GM18951 (cell line): Measurements from ENCODE around the gene RIPPLY3.
"Not testable (repeated sequence)": the region's sequence is repeated elsewhere in the genome, so short reads cannot be mapped to it uniquely, and the experiment has no call there.

ENCODE experiments used
- POLR2A ChIP-seq: IDR thresholded peaks from 4 replicates; pipeline ENCODE4 v1.6.1; 2011; ENCODE audit warnings: mild to moderate bottlenecking; ENCODE audit not compliant: insufficient read length, insufficient read depth; ENCODE audit errors: extremely low read depth
- in situ Hi-C: fragments of 300-500 bp; cut with MboI; formaldehyde crosslinking; loops from one replicate; pipeline ENCODE4 v1.12.0; 2022; ENCODE audit warnings: low sequenced_read_pairs, mixed read lengths, inconsistent platforms; ENCODE audit not compliant: unreplicated experiment

Gene RIPPLY3

GRCh38 chr21:36989699-36990507 lies 16.6 kb upstream of the RIPPLY3 start:
- in situ Hi-C loops = no loop called here

GRCh38 chr21:36990508-36991205 lies 15.8 kb upstream of the RIPPLY3 start:
- TF ChIP-seq POLR2A = no peak
- in situ Hi-C loops = no loop called here

More at GRCh38 chr21:36989699-36990507, 16.6 kb upstream of the RIPPLY3 start:
- peak; percentile 79 for TF ChIP-seq POLR2A

- TF ChIP-seq POLR2A = no peak
- in situ Hi-C loops = no loop called here
Measured at GRCh38 chr21:36992671-36993070, 13.8 kb upstream of the RIPPLY3 start.

DNA sequence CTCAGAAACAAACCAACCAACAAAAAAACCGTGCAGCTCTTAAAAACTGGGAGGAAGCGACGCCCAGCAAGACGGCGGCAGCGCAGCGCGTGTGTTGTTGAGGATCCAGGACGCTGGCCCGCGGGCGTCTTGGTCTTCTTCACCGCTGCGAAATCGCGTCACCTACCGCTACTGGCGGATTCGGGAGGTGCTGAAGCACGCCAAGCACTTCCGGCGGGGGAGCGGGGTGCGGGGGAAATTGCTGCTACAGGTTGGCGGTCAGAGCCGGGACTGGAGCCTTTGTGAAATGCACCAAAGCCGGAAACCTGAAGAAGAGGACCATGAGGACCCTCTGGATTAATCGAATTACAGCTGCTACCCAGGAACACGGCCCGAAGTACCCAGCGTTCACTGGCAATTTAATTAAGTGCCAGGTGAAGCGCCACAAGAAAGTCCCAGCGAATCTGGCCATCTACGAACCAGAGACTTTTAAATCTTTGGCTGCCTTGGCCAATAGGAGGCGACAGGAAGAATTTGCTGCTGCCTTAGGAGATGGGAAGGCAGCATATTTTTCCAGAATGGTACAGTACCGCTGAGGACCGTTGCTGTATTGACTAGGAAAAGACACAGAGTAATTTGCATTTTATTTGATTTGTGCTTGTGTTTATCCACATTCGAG lies 11.9 kb upstream of the RIPPLY3 start:
- no peak for TF ChIP-seq POLR2A
- in situ Hi-C loops = no loop called here

DNA sequence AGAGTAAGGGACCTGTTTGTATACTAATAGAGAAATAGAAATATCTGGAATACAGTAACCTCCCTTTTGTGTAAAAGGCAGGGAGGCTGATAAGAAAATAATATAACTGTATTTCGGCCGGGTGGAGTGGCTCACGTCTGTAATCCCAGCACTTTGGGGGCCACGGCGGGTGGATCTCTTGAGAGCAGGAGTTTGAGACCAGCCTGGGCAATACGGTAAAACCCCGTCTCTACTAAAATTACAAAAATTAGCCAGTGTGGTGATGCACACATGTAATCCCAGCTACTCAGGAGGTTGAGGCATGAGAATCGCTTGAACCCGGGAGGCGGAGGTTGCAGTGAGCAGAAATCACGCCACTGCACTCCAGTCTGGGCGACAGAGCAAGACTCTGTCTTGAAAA lies 11.2 kb upstream of the RIPPLY3 start:
- in situ Hi-C loops = not testable (repeated sequence)

GRCh38 chr21:36999131-36999898 lies 7.2 kb upstream of the RIPPLY3 start:
- in situ Hi-C loops = no loop called here

DNA sequence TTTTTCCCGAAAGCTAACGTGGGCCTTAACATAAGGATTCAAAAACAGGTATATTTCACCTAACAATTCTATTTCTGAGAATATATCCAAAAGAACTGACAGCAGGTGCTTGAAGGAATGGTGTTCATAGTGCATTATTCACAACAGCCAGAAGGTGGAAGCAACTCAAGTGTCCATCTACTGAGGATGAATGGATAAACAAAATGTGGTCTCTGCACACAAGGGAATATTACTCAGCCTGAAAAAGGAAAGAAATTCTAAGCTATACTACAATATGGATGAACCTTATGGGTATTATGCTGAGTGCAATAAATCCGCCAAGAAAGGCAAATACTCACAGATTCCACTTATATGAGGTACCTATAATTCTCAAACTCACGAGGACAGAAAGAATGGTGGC lies 6.1 kb upstream of the RIPPLY3 start:
- TF ChIP-seq POLR2A = no peak
- in situ Hi-C loops = no loop called here

More at GRCh38 chr21:36999131-36999898, 7.2 kb upstream of the RIPPLY3 start:
- no peak for TF ChIP-seq POLR2A

DNA sequence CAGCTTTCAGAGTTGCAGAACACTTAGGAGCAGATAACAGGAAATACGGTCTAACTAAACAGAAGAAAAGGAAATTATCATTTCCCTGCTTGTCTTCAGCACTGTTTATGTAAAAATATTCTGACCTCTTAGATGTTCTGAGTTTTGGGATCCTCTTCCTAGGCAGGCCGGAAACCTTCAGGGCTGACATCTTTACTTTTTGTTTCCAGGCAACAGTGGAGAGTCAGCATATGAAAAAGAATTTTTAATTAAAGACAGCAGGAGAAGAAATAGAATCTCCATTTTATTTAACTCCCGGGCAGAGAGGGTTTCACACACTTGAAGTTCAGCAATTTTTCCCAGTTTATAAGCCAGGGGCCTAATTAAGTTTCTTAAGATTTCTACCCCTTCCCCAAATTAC lies 5.1 kb upstream of the RIPPLY3 start:
- in situ Hi-C loops = no loop called here
- TF ChIP-seq POLR2A = no peak

DNA sequence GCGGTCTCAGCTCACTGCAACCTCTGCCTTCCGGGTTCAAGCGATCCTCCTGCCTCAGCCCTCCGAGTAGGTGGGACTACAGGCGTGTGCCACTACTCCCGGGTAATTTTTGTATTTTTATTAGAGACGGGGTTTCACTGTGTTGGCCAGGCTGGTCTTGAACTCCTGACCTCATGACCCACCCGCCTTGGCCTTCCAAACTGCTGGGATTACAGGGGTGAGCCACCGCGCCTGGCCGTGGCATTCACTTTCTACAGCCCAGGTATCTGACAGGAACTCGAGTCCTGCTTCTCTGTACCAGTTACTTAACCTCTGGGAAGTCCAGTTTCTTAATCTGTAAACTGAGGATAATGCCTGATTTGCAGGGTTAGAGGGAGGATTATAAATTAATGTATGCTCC lies 3.7 kb upstream of the RIPPLY3 start:
- in situ Hi-C loops = not testable (repeated sequence)

DNA sequence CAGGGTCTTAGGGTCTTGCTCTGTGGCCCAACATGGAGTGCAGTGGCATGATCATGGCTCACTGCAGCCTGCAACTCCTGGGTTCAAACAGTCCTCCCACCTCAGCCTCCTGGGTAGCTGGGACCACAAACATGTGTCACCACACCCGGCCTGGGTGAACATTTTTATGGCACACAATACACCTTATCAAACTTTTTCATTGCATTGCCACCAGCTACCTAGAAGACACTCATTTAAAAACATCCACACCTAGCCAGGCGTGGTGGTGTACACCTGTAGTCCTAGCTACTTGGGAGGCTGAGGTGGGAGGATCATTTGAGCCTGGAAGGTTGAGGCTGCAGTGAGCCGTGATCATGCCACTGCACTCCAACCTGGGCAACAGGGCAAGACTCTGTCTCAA lies 2.6 kb upstream of the RIPPLY3 start:
- in situ Hi-C loops = not testable (repeated sequence)

DNA sequence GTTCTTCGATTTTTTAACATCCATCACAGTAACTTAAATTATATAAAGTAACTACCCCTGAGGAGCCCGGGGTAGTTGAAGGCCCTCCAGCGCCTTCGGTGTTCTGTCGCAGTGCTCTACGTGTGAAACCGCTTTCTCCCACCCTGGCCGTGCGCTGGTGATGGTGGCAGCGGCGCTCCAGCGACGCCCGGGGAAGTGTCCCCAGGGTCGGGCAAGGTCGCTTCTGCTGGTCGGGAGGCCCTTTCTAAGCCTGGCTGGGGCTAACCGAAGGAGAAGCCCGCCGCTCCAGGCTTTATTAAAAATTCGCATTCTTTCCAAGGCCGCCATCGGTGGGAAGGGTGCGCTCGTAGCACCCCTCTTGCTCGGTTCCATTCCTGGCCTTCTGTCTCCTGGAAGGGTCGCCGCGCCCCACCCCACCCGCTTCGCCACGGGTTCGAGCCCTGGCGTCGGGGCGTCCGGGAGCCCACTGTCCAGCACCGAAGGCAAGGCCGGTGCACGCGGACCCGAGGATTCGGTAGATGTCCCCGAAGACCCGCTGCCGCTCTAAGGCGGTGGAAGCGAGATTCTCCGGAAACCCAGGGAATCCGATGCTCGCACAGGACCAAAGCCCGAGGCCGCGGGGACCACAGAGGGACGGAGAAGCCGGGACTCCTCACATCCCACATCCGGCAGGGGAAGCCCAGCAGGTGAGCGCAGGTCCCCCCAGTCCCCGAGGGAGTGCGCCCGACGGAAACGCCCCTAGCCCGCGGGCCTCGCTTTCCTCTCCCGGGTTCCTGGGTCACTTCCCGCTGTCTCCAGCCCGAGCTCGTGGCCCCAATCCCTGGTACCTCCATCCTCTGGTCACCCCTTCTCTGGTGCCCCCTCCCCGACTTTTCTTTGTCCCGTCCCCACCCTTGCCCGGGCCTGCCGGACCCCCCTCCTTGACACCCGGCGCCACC lies 685 bp upstream of the RIPPLY3 start:
- in situ Hi-C loops = no loop called here
- TF ChIP-seq POLR2A = no peak

GRCh38 chr21:37008724-37009123 lies 2.2 kb downstream of the RIPPLY3 start:
- in situ Hi-C loops = no loop called here
- TF ChIP-seq POLR2A = no peak
